ENCODE measurements around the gene TRMT11. TPM values are rescaled to one million over a fixed set of nuclear protein-coding genes. Genes with fewer than 3 reads are reported as not detected.

TRMT11 gene
- total RNA-seq, 2 donors from 2014 or later, result 29.4 to 35.4 TPM

DNA sequence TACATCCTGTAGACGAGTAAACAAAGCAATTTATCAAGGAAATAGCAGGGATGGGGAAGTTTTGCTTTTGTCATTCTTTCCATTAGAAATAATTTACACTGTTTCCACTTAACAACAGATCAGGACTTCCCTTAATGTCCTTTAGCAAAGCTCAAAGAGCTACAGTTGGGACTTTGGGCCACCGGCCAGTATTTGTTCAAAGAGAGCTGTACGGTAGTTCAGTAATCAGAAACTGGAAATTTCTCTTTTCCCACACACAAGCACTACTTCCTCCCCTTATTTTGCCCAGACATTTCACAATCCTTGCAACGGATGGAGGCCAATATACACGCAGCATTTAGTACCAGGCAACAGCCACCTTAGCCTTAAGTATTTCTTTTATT, 41.9 kb upstream of the TRMT11 start:
- H3K9ac ChIP-seq (ENCODE audit: extremely low read depth, low read length, poor library complexity, severe bottlenecking), result no peak overlapping the region
- H3K27ac ChIP-seq (ENCODE audit: low read depth, low read length), result no peak overlapping the region
- TF ChIP-seq, protein P1, sequence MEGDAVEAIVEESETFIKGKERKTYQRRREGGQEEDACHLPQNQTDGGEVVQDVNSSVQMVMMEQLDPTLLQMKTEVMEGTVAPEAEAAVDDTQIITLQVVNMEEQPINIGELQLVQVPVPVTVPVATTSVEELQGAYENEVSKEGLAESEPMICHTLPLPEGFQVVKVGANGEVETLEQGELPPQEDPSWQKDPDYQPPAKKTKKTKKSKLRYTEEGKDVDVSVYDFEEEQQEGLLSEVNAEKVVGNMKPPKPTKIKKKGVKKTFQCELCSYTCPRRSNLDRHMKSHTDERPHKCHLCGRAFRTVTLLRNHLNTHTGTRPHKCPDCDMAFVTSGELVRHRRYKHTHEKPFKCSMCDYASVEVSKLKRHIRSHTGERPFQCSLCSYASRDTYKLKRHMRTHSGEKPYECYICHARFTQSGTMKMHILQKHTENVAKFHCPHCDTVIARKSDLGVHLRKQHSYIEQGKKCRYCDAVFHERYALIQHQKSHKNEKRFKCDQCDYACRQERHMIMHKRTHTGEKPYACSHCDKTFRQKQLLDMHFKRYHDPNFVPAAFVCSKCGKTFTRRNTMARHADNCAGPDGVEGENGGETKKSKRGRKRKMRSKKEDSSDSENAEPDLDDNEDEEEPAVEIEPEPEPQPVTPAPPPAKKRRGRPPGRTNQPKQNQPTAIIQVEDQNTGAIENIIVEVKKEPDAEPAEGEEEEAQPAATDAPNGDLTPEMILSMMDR (conservative IDR thresholded peaks at IDR 0.05), result no peak

DNA sequence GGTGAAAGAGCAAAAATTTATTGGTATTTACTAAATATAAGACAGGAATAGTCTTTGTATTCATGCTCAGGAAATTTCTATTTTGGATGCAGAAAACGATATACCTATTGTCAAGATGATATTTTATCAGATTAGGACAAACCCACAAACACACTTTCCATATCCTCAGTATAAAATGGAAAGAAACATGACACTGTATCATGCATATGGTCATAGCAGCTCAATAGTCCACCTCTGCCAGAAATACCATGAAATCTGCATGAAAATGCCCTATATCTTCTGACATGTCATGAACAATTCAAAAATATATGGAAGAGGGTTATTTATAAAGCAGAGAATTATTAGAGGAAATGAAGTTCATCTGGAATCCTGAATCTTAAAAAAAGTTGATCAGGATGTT, 41.4 kb upstream of the TRMT11 start:
- no peaks in the 10 kb centered on the region for H3K27me3 Mint-ChIP-seq (ENCODE audit: insufficient read depth)
- Histone ChIP-seq H3K36me3 (ENCODE audit: control insufficient read depth, insufficient read depth, low read length) (no peaks in the 10 kb centered on the region), H3K9ac (ENCODE audit: extremely low read depth, low read length, poor library complexity, severe bottlenecking) (no peak overlapping the region), H3K27me3 (ENCODE audit: control insufficient read depth, insufficient read depth, low read length, poor library complexity, severe bottlenecking) (no peaks in the 10 kb centered on the region), H3K9me3 (ENCODE audit: control insufficient read depth, low read length) (no peaks in the 10 kb centered on the region), H3K27ac (ENCODE audit: low read depth, low read length) (no peak overlapping the region), H3K4me1 (ENCODE audit: control insufficient read depth, insufficient read depth, low read length) (no peaks in the 10 kb centered on the region), H3K4me3 (ENCODE audit: low read length) (no peak overlapping the region)
- TF ChIP-seq, protein P1 (conservative IDR thresholded peaks at IDR 0.05), result no peak
- no peaks in the 10 kb centered on the region for H3K36me3 Mint-ChIP-seq (ENCODE audit: low read depth)
- H3K9me3 Mint-ChIP-seq, result no peaks in the 10 kb centered on the region
- H3K4me3 Mint-ChIP-seq, result no peak overlapping the region
- DNase-seq, result no peak
- WGBS, 2 experiments (ENCODE audit: insufficient coverage in 1 of 2, insufficient read length in 1 of 2), result 100% methylated on average over 1 of the region's 1 CpG; no CpG with 5 or more reads in 1 of the 2 experiments
- no peak overlapping the region for H3K27ac Mint-ChIP-seq
- H3K4me1 Mint-ChIP-seq, result peaks cover 17% of the 10 kb centered on the region

More for the DNA sequence above, 41.9 kb upstream of the TRMT11 start:
- no peaks in the 10 kb centered on the region for H3K27me3 ChIP-seq (ENCODE audit: control insufficient read depth, insufficient read depth, low read length, poor library complexity, severe bottlenecking)
- no peak overlapping the region for H3K4me3 Mint-ChIP-seq
- no peaks in the 10 kb centered on the region for H3K27me3 Mint-ChIP-seq (ENCODE audit: insufficient read depth)
- H3K4me1 ChIP-seq (ENCODE audit: control insufficient read depth, insufficient read depth, low read length), result no peaks in the 10 kb centered on the region
- peaks cover 17% of the 10 kb centered on the region for H3K4me1 Mint-ChIP-seq
- no peaks in the 10 kb centered on the region for H3K36me3 ChIP-seq (ENCODE audit: control insufficient read depth, insufficient read depth, low read length)
- H3K9me3 Mint-ChIP-seq, result no peaks in the 10 kb centered on the region
- no peak overlapping the region for H3K4me3 ChIP-seq (ENCODE audit: low read length)
- no peaks in the 10 kb centered on the region for H3K36me3 Mint-ChIP-seq (ENCODE audit: low read depth)
- no peak for DNase-seq
- no peaks in the 10 kb centered on the region for H3K9me3 ChIP-seq (ENCODE audit: control insufficient read depth, low read length)
- WGBS, 2 experiments (ENCODE audit: insufficient coverage in 1 of 2, insufficient read length in 1 of 2), result 94 to 100% methylated on average over 2 to 5 of the region's 5 CpGs
- no peak overlapping the region for H3K27ac Mint-ChIP-seq

DNA sequence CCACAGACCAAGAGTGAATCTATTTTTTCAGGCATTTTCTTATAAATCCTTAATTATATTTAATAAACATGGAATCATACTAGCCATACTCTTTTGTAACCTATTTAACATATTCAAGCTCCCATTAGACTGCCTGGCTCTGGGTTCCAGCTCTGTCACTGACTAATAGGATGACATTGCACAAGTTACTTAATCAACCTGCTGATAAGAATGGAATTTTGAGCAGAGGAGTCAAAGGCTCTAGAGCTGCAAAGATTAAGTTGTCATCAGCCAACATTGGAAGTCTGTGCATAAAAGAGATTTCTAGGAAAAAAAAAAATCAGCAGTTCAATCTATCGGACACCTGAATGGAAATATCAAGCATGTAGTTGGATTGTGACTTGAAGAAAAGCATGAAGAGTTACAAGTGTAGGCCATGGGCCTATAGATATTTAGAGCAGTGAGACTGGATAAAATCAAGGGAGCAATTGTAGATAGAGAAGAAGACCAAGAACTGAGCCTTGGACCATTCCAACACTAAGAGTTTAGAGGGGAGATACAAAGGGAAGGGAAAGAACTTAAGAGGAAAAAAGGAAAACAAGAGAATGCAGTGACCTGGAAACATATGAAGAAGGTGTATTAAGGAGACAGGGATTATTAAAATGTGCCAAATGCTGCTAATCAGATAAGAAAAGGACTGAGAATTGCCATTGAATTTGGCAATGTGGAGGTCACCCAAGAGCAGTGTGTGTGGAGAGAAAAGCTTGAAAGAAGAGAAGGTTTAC, 40.8 kb upstream of the TRMT11 start:
- Histone ChIP-seq H3K27ac (ENCODE audit: low read depth, low read length) (no peak overlapping the region), H3K9ac (ENCODE audit: extremely low read depth, low read length, poor library complexity, severe bottlenecking) (no peak overlapping the region), H3K9me3 (ENCODE audit: control insufficient read depth, low read length) (no peaks in the 10 kb centered on the region), H3K4me3 (ENCODE audit: low read length) (no peak overlapping the region), H3K4me1 (ENCODE audit: control insufficient read depth, insufficient read depth, low read length) (no peaks in the 10 kb centered on the region), H3K27me3 (ENCODE audit: control insufficient read depth, insufficient read depth, low read length, poor library complexity, severe bottlenecking) (no peaks in the 10 kb centered on the region), H3K36me3 (ENCODE audit: control insufficient read depth, insufficient read depth, low read length) (no peaks in the 10 kb centered on the region)
- no peaks in the 10 kb centered on the region for H3K9me3 Mint-ChIP-seq
- no peak overlapping the region for H3K27ac Mint-ChIP-seq
- H3K4me3 Mint-ChIP-seq, result no peak overlapping the region
- no peaks in the 10 kb centered on the region for H3K36me3 Mint-ChIP-seq (ENCODE audit: low read depth)
- H3K27me3 Mint-ChIP-seq (ENCODE audit: insufficient read depth), result no peaks in the 10 kb centered on the region
- peaks cover 14% of the 10 kb centered on the region for H3K4me1 Mint-ChIP-seq
- DNase-seq, result no peak
- 98 to 100% methylated on average over 1 of the region's 1 CpG for WGBS, 2 experiments (ENCODE audit: insufficient coverage in 1 of 2, insufficient read length in 1 of 2)
- TF ChIP-seq, protein P1 (conservative IDR thresholded peaks at IDR 0.05), result no peak
